ENCODE results near the gene ZNF573.

GRCh38 chr19:37778613-37779126 is 716 bp downstream of the ZNF573 start:
- TF ChIP-seq POLR2AphosphoS5 (IDR thresholded peaks at IDR 0.05): no peak
- TF ChIP-seq, protein P1, sequence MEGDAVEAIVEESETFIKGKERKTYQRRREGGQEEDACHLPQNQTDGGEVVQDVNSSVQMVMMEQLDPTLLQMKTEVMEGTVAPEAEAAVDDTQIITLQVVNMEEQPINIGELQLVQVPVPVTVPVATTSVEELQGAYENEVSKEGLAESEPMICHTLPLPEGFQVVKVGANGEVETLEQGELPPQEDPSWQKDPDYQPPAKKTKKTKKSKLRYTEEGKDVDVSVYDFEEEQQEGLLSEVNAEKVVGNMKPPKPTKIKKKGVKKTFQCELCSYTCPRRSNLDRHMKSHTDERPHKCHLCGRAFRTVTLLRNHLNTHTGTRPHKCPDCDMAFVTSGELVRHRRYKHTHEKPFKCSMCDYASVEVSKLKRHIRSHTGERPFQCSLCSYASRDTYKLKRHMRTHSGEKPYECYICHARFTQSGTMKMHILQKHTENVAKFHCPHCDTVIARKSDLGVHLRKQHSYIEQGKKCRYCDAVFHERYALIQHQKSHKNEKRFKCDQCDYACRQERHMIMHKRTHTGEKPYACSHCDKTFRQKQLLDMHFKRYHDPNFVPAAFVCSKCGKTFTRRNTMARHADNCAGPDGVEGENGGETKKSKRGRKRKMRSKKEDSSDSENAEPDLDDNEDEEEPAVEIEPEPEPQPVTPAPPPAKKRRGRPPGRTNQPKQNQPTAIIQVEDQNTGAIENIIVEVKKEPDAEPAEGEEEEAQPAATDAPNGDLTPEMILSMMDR (IDR thresholded peaks at IDR 0.05): no peak

Measured in transverse colon (tissue), 4 donors.